B cell (primary cell): Measurements from ENCODE around the gene HMCN1.

Experiments used
- EZH2 ChIP-seq: IDR thresholded peaks from 2 replicates; pipeline ENCODE4 v1.6.1; 2012; ENCODE audit warnings: borderline replicate concordance, low read depth, mild to moderate bottlenecking, moderate library complexity, low read length; ENCODE audit not compliant: insufficient read depth, poor library complexity, severe bottlenecking
- TF ChIP-seq, protein P1 (sequence below): fragments of 200-600 bp; IDR thresholded peaks from one replicate; pipeline ENCODE4 v1.8.0; 2022; ENCODE audit warnings: antibody characterized with exemption, mild to moderate bottlenecking

DNA sequence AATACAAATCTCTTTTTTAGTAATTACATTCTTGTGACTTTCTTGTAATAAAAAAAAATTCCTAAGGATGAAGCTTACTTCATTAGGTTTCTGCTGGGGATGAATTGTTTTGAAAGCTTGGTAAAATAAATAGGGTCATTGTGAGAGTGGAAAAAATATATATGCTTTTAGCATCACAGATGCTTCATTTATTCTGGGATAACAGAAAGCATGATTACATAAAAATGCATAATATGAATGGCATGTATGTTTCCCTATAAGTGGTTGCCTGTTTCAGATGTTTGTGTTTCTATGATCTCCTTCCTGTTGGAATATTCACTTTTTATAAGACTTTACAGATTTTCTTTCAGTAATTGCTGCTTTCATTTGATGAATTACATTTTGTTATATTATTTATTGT is 42.3 kb downstream of the HMCN1 start:
- TF ChIP-seq, protein P1, sequence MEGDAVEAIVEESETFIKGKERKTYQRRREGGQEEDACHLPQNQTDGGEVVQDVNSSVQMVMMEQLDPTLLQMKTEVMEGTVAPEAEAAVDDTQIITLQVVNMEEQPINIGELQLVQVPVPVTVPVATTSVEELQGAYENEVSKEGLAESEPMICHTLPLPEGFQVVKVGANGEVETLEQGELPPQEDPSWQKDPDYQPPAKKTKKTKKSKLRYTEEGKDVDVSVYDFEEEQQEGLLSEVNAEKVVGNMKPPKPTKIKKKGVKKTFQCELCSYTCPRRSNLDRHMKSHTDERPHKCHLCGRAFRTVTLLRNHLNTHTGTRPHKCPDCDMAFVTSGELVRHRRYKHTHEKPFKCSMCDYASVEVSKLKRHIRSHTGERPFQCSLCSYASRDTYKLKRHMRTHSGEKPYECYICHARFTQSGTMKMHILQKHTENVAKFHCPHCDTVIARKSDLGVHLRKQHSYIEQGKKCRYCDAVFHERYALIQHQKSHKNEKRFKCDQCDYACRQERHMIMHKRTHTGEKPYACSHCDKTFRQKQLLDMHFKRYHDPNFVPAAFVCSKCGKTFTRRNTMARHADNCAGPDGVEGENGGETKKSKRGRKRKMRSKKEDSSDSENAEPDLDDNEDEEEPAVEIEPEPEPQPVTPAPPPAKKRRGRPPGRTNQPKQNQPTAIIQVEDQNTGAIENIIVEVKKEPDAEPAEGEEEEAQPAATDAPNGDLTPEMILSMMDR: no peak
- TF ChIP-seq EZH2: no peak
